Kidney capillary endothelial cell (primary cell): ENCODE data around the gene PRR23B.
"Not testable (repeated sequence)": the region's sequence is repeated elsewhere in the genome, so short reads cannot be mapped to it uniquely, and the experiment has no call there.

ENCODE experiments used
- DNase-seq: peaks from one replicate; pipeline ENCODE4 v3.0.0-alpha.2; 2018; ENCODE audit warnings: low spot score

Gene PRR23B

GRCh38 chr3:139020868-139021234 lies at the start of gene PRR23B:
Gene PRR23B, minus strand, starts transcription at chr3:139020926. Its CDS starts 265 bp downstream, at chr3:139020661.
- no peak for DNase-seq

GRCh38 chr3:139062918-139063317 lies 42.2 kb upstream of the PRR23B start:
- no peak for DNase-seq

GRCh38 chr3:139052802-139053600 lies 32.3 kb upstream of the PRR23B start:
- DNase-seq = no peak

- DNase-seq = no peak
These were observed 23.9 kb upstream of the PRR23B start, which contains the start of gene PRR23C for GRCh38 chr3:139044366-139045210. Gene PRR23C, minus strand, starts transcription at chr3:139044892. Its CDS starts 272 bp downstream, at chr3:139044620.

- no peak for DNase-seq
These were observed 23.0 kb upstream of the PRR23B start for GRCh38 chr3:139043554-139044365.

GRCh38 chr3:139037478-139037877 lies 16.8 kb upstream of the PRR23B start:
- no peak for DNase-seq

- no peak for DNase-seq
These were observed 11.7 kb upstream of the PRR23B start for GRCh38 chr3:139032326-139033002.

- not testable (repeated sequence) for DNase-seq
These were observed 9.8 kb upstream of the PRR23B start for GRCh38 chr3:139030576-139030975.

- no peak for DNase-seq
These were observed 4.2 kb upstream of the PRR23B start for GRCh38 chr3:139024968-139025367.

GRCh38 chr3:139020036-139020867 lies 474 bp downstream of the PRR23B start:
- no peak for DNase-seq

GRCh38 chr3:139016430-139017048 lies 4.2 kb downstream of the PRR23B start:
- DNase-seq = no peak

- DNase-seq = no peak
These were observed 14.5 kb downstream of the PRR23B start, which contains the start of gene PRR23A for GRCh38 chr3:139006051-139006716. Gene PRR23A, minus strand, starts transcription at chr3:139006268. Its CDS starts 0 bp downstream, at chr3:139006268.

GRCh38 chr3:139005356-139005993 lies 15.3 kb downstream of the PRR23B start:
- DNase-seq = no peak

- DNase-seq = no peak
These were observed 25.0 kb downstream of the PRR23B start for GRCh38 chr3:138995706-138996105.

- no peak for DNase-seq
These were observed 33.5 kb downstream of the PRR23B start for GRCh38 chr3:138987181-138987580.

GRCh38 chr3:138985932-138986331 lies 34.8 kb downstream of the PRR23B start:
- DNase-seq = no peak

- DNase-seq = no peak
These were observed 35.9 kb downstream of the PRR23B start for GRCh38 chr3:138984816-138985215.

GRCh38 chr3:138976047-138976446 lies 44.7 kb downstream of the PRR23B start:
- DNase-seq = no peak

GRCh38 chr3:138975351-138975750 lies 45.4 kb downstream of the PRR23B start:
- DNase-seq = no peak
